ENCODE results near the gene RBCK1. TPM values are rescaled to one million over a fixed set of nuclear protein-coding genes. Genes with fewer than 3 reads are reported as not detected.

Gene RBCK1
- polyA plus RNA-seq, 3 donors: 66.8 to 110 (median 70.8) TPM

DNA sequence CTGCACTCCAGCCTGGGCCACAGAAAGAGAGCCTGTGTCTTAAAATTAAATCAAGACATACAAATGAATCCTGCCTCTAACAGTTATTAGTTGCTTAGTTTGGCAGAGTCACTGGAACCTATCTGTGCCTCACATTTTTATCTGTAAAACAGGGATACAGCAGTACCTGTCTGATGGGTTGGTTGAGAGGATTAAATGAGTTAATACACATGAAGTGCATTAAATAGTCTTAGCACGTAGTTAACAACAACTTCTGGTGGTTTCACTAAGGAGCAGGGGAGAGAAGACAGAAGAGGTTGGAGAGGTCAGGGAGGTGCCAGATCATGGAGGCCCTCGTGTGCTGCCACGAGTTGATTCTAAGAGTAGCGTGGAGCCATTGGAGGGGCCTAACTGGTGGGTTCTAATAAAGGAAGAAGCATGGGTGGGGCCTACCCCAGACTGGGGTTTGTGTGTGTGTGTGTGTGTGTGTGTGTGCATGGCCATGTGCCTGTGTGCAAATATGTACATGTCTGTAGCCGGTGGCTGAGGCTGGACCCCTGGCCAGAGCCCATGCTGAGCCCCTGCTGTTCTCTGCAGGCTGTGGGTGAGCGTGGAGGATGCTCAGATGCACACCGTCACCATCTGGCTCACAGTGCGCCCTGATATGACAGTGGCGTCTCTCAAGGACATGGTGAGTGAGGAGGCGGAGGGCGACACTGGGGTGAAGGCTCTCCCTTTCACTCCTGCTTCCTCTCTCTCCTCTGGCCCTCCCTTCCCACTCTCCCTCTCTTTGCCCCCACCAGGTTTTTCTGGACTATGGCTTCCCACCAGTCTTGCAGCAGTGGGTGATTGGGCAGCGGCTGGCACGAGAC, 9.1 kb downstream of the RBCK1 start:
- H3K4me3 Mint-ChIP-seq: no peak overlapping the region
- H3K27ac ChIP-seq (ENCODE audit: low read depth in 1 of 2, low read length in 2 of 2): no peak overlapping the region
- H3K4me3 ChIP-seq (replicated peaks in 1 of 3; ENCODE audit: low read depth in 2 of 3, low read length in 3 of 3): no peak overlapping the region
- H3K9me3 ChIP-seq (replicated peaks in 1 of 2; ENCODE audit: control insufficient read depth in 1 of 2, insufficient read depth in 1 of 2, low read length in 2 of 2): no peaks in the 10 kb centered on the region
- H3K4me1 Mint-ChIP-seq: peaks cover 15% of the 10 kb centered on the region
- H4K20me1 ChIP-seq (ENCODE audit: insufficient read depth, low read length): peaks cover 43% of the 10 kb centered on the region
- H3K36me3 ChIP-seq (replicated peaks in 1 of 2; ENCODE audit: control insufficient read depth in 1 of 2, insufficient read depth in 2 of 2, low read length in 2 of 2): peaks cover 48 to 66% of the 10 kb centered on the region in 2 donors
- H2AFZ ChIP-seq (ENCODE audit: insufficient read depth, low read depth, low read length, poor library complexity, severe bottlenecking): no peak overlapping the region
- no peak overlapping the region for H3K9ac ChIP-seq (ENCODE audit: insufficient read depth, low read length, poor library complexity, severe bottlenecking)
- peaks cover 22% of the 10 kb centered on the region for H3K79me2 ChIP-seq (ENCODE audit: insufficient read depth, low read length)
- H3K4me2 ChIP-seq (replicated peaks; ENCODE audit: extremely low read depth, low read length, poor library complexity, severe bottlenecking): no peak overlapping the region
- whole genome bisulfite sequencing (ENCODE audit: insufficient coverage): 90% methylated on average over 10 of the region's 13 CpGs
- DNase-seq: no peak
- H3K27ac Mint-ChIP-seq: no peak overlapping the region
- H3K27me3 Mint-ChIP-seq (ENCODE audit: low read depth in 3 of 3): peaks cover 0 to 3% (median 0%) of the 10 kb centered on the region in 3 donors
- no peaks in the 10 kb centered on the region for H3K27me3 ChIP-seq (ENCODE audit: control insufficient read depth in 2 of 2, insufficient read depth in 2 of 2, low read length in 2 of 2)
- peaks cover 60 to 80% of the 10 kb centered on the region in 2 donors for H3K36me3 Mint-ChIP-seq
- TF ChIP-seq, protein P1, sequence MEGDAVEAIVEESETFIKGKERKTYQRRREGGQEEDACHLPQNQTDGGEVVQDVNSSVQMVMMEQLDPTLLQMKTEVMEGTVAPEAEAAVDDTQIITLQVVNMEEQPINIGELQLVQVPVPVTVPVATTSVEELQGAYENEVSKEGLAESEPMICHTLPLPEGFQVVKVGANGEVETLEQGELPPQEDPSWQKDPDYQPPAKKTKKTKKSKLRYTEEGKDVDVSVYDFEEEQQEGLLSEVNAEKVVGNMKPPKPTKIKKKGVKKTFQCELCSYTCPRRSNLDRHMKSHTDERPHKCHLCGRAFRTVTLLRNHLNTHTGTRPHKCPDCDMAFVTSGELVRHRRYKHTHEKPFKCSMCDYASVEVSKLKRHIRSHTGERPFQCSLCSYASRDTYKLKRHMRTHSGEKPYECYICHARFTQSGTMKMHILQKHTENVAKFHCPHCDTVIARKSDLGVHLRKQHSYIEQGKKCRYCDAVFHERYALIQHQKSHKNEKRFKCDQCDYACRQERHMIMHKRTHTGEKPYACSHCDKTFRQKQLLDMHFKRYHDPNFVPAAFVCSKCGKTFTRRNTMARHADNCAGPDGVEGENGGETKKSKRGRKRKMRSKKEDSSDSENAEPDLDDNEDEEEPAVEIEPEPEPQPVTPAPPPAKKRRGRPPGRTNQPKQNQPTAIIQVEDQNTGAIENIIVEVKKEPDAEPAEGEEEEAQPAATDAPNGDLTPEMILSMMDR (IDR thresholded peaks at IDR 0.05): no peak
- H3K9me3 Mint-ChIP-seq: no peaks in the 10 kb centered on the region
- H3K4me1 ChIP-seq (ENCODE audit: control insufficient read depth in 1 of 2, insufficient read depth in 2 of 2, low read length in 2 of 2): peaks cover 3 to 9% of the 10 kb centered on the region in 2 donors
- intact Hi-C loops (cut with micrococcal nuclease): no loop called here

DNA sequence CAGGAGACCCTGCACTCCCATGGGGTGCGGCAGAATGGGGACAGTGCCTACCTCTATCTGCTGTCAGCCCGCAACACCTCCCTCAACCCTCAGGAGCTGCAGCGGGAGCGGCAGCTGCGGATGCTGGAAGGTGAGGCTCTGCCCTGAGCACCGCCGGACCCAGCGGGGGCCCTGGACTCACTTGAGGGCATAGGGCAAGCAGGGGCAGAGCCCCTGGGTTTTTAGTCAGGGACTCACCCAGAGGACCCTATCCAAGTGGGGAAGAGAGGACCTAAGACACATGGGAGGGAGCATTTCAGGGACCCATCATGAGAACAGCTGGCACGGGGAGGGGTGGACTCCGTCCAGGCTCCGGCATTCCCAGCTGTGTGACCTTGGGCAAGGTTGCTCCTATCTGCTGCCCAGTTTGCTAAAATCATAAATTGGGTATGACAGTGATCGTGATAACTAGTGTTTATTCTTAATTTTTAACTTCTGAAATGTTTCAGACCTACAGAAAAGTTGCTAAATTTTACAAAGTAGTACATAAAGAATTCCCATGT, 9.8 kb downstream of the RBCK1 start:
- Histone ChIP-seq H3K27ac (ENCODE audit: low read depth in 1 of 2, low read length in 2 of 2) (no peak overlapping the region), H3K9me3 (replicated peaks in 1 of 2; ENCODE audit: control insufficient read depth in 1 of 2, insufficient read depth in 1 of 2, low read length in 2 of 2) (no peaks in the 10 kb centered on the region), H3K4me1 (ENCODE audit: control insufficient read depth in 1 of 2, insufficient read depth in 2 of 2, low read length in 2 of 2) (peaks cover 3 to 9% of the 10 kb centered on the region in 2 donors), H3K4me3 (replicated peaks in 1 of 3; ENCODE audit: low read depth in 2 of 3, low read length in 3 of 3) (no peak overlapping the region), H3K4me2 (replicated peaks; ENCODE audit: extremely low read depth, low read length, poor library complexity, severe bottlenecking) (no peak overlapping the region), H3K9ac (ENCODE audit: insufficient read depth, low read length, poor library complexity, severe bottlenecking) (no peak overlapping the region), H4K20me1 (ENCODE audit: insufficient read depth, low read length) (peaks cover 37% of the 10 kb centered on the region), H3K79me2 (ENCODE audit: insufficient read depth, low read length) (peaks cover 15% of the 10 kb centered on the region), H2AFZ (ENCODE audit: insufficient read depth, low read depth, low read length, poor library complexity, severe bottlenecking) (no peak overlapping the region), H3K27me3 (ENCODE audit: control insufficient read depth in 2 of 2, insufficient read depth in 2 of 2, low read length in 2 of 2) (no peaks in the 10 kb centered on the region), H3K36me3 (replicated peaks in 1 of 2; ENCODE audit: control insufficient read depth in 1 of 2, insufficient read depth in 2 of 2, low read length in 2 of 2) (peaks cover 54 to 66% of the 10 kb centered on the region in 2 donors)
- TF ChIP-seq, protein P1 (IDR thresholded peaks at IDR 0.05): no peak
- Mint-ChIP-seq H3K4me3 (no peak overlapping the region), H3K27me3 (ENCODE audit: low read depth in 3 of 3) (peaks cover 0 to 3% (median 0%) of the 10 kb centered on the region in 3 donors), H3K36me3 (peaks cover 63 to 80% of the 10 kb centered on the region in 2 donors), H3K27ac (peak overlapping the region in 1 of 7 donors; percentile 53), H3K9me3 (no peaks in the 10 kb centered on the region), H3K4me1 (peaks cover 14% of the 10 kb centered on the region)
- intact Hi-C loops (cut with micrococcal nuclease): no loop called here
- no peak for DNase-seq
- WGBS (ENCODE audit: insufficient coverage): 100% methylated on average over 9 of the region's 12 CpGs

All from CD14-positive monocyte (primary cell).